GM19455 (cell line): ENCODE data around the gene DUS2.
A peak's percentile ranks its signal among the peaks of the same experiment; 100 is the strongest.

ENCODE experiments used
- ATAC-seq: cut with Tn5 transposase; IDR thresholded peaks from one replicate; pipeline ENCODE4 v1.9.1; 2021; ENCODE audit not compliant: unreplicated experiment

DUS2 gene

GRCh38 chr16:68074850-68075555, 51.9 kb downstream of the DUS2 start:
- ATAC-seq: peak; percentile 75

DNA sequence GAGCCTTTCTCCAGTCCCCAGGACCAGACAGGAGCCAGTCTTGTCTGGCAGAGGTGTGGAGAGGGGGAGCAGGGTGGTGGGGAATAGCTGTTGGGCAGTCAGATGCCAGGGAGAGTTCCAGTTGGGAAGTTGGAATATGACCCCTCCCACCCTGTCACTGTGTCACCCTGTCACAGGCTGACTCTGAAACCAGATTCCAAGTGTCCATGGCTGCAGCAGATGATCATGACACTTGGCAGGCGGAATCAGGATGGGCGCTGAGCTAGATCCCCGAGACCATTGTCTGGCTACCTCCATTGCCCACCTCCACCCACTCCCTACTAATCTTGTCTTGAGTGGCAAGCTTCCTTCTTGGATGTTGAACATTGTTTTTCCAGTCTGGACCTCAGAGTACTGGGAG, 52.9 kb downstream of the DUS2 start:
- no peak for ATAC-seq

DNA sequence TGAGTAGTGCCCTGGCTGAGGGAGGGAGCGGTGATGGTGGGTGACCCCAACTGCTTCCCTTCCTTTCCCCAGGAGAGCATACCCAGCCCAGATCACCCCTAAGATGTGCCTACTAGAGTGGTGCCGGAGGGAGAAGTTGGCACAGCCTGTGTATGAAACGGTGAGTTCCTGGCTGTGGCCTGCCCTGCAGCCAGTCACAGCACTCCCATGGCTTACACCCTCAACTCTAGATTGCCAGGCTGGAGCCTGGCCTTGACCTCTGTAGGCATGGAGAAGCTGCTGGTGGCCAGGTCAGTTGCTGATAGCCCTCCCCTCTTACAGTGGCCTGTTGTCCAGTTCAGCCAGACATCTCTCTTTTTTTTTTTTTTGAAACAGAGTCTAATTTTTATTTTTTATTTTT, 53.5 kb downstream of the DUS2 start:
- no peak for ATAC-seq

DNA sequence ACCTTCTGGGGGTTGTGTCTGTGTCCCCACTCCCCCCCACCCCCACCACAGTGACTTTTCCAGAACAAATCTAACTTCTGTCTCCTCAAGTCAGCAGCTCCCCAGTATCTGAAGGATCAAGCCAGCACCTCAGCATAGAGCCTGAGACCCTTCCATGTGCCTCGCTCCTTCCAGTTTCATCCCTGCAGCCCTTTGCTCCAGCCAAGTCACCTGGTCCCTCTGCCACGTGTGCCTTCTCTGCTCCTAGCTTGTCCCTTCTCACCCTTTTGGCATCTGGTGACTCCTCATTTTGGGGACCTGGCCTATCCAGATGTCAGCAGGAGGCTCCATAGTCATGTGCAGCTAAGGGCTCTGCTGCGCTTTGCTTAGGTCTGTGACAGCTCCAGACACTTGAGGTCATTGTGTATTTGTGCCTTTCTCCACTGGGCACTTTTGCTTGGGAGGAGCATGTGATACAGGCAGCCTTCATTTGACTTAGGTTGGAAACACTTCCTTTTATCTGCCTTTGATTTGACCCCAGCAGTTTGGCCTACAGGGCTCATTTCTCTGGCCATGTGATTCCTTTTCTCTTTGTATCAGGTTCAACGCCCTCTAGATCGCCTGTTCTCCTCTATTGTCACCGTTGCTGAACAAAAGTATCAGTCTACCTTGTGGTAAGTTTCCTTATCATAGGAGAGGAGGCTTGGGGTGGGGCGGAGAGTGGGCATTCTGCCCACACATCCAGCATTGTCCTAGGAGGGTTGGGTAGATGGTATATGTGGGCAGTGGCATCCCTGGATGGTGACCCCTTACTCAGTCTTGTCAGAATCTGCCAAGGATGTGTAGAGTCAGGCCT, 55.0 kb downstream of the DUS2 start:
- no peak for ATAC-seq

GRCh38 chr16:68078701-68079375, 55.8 kb downstream of the DUS2 start:
- ATAC-seq: no peak

DNA sequence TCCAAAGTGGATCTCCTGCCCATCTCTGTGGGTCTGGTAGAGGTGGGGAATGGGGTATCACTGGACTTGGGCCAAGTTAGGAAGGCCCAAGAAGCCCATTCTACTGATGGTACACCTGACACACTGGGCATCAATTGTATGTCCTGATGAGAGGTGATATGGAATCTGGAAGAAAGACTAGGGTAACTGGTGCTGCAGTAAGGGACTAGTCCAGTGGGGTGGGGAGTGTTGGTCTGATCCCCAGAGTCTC, 56.2 kb downstream of the DUS2 start:
- ATAC-seq: no peak

GRCh38 chr16:68079626-68080344, 56.7 kb downstream of the DUS2 start:
- ATAC-seq: no peak

DNA sequence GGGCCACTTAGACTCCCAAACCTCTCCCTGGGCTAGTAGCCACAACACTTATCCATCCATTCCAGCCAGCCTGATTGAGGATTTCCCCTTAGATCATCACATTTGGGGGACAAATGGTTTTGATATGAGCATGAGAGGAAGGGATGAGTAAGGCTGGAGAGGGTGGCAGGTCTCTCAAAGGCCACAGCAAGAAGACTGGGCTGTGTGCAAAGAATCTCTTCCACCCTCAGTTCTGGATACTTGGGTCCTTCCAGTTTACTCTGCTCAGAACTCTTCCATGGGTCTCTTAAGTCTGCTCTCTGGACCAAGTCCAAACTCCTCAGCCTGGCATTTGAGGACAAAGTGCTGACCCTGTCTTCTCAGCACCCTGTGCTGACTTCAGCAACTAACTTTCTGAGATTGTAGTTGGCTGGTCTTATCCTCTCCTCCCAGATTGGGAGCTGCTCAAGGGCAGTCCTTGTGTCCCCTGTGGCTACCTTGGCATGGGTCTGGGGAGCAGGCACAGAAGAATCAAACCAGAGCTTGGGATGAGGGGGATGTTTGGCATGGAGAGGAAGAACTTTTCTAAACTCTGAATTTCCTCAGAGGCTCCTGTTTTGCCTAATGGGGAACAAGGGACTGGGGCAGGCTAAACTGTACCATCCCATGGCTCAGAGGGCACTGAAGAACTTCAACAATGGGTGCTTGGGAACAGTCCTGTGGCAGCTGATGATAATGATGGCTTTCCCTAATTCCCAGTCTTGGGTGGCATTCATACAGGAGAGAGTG, 59.0 kb downstream of the DUS2 start:
- no peak for ATAC-seq

DNA sequence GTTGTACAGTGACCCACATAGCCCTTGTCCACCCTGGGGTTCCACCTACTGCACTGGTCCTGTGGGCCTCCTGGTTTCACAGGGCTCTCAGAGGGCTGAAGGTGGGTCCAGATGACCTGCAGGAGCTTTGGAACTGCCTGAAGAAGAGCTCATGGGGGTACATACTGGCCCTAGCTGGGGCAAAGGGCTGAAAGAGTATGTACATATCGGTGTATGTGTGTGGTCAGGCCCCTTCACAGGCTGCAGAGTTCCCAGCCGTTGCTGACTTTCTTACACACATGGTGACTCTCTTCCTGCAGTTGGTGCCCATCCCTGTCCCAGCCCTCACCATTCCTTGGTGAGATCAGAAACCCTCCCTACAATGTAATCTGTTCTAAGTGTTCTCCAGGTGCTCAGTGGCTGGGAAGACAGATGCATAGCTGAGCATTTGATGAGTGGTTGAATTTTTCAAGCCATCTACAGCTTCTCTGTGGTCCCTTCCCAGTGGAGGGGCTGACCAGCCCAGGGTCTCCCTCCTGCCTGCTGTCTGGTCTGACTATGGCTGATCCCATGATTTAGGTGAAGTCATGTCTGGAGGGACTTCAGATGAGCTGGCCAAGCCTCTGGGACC, 59.6 kb downstream of the DUS2 start:
- ATAC-seq: no peak

- no peak for ATAC-seq
These were observed 60.2 kb downstream of the DUS2 start for GRCh38 chr16:68083239-68083781.

DNA sequence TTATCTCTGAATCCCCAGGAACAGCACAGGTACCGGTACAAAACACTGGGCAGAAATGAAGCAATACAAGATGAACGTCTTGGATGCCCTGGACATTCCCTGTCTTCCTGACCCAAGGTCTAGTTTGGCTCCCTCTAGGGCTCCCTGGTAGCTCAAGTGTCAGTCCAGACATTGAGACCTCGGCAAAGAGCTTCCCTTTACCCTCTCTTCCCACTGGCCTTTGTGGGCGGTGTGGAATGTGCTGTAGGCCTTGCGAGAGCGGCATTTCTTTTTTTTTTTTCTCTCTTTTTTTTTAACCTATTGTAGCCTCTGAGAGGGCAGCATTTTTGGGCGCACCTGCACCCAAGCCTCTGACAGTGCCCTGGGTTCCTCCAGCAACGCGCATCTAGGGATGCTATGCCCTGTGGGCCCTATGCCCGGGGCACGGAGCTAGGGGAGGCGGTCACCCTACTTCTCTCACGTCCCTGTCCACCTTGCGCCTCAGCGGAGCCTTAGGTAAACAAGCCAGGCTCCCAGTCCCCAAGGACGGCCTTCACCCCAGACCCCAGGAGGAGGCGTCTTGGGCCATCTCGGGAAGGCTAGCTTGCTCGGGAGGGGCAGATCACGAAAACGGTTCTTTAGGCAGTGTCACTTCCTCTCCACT, 60.9 kb downstream of the DUS2 start:
- ATAC-seq: no peak

DNA sequence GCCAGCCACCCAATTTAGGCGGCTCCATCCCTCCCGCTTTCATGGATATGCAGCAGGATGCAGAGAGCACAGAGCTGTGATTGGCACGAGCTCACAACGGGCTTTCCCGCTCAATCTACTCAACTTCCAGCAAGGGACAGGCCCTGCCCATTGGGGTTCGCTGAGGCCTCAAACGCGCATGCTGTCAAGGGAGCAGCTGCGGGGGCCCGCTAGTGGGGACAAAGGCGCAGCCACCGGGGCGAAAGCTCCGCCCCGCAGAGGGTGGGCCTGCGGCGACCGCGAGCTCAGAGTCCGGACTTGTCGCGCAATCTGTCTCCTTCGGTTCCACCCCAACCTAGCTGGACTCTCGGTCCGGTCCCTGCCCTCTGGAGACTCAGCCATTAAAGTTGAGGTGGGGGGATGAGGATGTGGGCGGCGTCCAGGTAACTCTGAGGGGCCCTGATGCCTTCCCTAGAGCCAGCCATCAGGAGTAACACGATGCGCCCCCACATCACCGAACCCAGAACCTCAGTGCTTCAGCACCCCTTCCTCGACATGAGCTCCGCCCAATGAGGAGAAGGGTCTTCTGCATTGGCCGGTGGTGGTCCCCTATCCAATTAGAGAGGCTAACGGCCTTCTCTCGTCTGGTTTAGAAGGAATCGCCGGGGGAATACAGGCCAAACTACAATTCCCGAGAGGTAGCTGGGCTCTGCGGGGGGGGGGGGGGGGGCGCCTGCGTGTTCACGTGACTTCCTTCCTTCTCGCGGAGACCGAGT, 61.6 kb downstream of the DUS2 start:
- peak; percentile 66 for ATAC-seq

DNA sequence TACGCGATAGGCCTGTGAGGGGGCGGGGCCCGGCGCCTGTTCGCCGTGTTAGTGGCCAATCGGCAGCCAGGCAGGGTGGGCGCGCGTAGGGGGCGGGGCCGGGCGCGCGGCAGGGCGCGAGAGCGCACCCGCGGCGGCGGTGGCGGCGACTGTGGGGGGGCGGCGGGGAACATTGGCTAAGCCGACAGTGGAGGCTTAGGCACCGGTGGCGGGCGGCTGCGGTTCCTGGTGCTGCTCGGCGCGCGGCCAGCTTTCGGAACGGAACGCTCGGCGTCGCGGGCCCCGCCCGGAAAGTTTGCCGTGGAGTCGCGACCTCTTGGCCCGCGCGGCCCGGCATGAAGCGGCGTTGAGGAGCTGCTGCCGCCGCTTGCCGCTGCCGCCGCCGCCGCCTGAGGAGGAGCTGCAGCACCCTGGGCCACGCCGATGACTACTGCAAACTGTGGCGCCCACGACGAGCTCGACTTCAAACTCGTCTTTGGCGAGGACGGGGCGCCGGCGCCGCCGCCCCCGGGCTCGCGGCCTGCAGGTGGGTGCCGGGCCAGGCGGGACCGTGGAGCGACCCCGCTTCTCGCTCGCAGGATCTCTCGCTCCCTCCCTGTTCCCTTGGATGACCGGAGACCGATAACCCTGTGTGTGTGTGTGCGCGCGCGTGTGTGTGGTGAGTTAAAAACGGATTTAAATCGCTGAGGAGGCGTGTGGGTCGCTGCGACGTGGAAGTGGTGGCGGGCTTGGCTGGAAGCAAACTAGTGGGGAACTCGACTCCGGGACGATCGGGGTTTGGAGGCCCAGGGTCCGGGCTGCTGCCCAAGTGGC, 62.4 kb downstream of the DUS2 start, which contains the start of gene NFATC3:
TSS of gene NFATC3 (plus strand) at position 112 of the 813 bp plus-strand sequence. CDS start at position 424, 312 bp downstream.
- peak; percentile 50 for ATAC-seq

DNA sequence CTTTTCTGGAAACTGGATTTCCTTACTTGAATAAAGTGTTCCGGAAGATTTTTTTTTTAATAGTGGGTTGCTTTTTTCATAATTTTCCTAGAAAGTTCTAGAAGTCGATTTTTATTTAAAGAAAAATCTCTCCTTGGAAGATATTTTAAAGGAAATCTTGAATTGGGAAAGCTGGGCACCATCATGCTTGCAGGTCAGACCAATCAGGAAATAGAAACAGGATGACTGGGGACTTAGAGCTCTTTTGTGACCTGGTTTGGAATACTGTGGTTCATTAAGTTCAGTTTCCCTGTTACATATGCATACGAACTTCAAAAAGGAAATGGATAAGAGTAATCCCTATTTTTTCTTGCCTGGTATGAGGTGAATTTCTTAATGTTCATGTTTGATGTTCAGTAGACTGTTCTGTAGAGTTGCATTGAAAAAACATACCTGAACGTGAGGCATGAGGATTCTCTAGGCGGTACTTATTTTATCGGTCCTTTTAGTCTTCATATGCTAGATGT, 63.3 kb downstream of the DUS2 start:
- ATAC-seq: no peak

DNA sequence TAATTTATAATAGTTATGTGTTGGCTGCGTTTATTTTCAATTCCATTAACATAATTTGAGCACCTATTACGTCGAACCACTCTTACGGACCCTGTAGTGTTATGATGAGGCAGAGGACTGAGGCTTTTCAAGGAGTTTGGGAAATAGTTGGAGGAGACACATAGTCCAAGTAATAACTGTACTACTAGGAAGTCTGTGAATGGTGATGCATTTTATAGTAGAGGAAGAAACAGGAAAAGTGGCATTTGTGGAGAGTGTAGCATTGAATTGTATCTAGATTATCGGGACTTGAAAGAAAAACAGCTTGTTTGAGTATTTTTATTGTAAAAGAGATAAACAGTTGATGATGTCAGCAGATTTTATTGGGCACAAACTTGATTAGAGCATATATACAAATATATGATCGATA, 63.8 kb downstream of the DUS2 start:
- no peak for ATAC-seq

DNA sequence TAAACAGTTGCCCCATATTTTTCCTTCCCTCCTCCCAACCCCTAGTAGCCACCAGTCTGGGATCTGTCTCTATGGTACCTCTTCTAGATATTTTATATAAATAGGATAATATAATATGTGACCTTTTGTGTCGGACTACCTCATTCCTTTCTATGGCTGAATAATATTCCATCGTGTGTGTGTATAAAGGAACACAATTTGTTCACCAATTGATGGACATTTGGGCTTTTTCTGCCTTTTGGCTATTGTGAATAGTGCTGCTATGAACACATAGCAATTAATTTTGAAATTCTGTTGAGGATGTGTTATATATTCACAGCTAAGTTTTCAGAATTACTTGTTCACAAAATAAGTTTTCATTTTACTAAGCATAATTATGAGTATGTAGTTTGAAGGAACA, 64.6 kb downstream of the DUS2 start:
- no peak for ATAC-seq

GRCh38 chr16:68088130-68088972, 65.3 kb downstream of the DUS2 start:
- ATAC-seq: no peak
